HG02981 (cell line): Measurements from ENCODE around the gene MIDN.
"Not testable (repeated sequence)": the region's sequence is repeated elsewhere in the genome, so short reads cannot be mapped to it uniquely, and the experiment has no call there.

Source experiments
- ATAC-seq: cut with Tn5 transposase; IDR thresholded peaks from one replicate; pipeline ENCODE4 v1.9.1; 2021; ENCODE audit warnings: mild to moderate bottlenecking, moderate library complexity; ENCODE audit not compliant: unreplicated experiment

MIDN gene

DNA sequence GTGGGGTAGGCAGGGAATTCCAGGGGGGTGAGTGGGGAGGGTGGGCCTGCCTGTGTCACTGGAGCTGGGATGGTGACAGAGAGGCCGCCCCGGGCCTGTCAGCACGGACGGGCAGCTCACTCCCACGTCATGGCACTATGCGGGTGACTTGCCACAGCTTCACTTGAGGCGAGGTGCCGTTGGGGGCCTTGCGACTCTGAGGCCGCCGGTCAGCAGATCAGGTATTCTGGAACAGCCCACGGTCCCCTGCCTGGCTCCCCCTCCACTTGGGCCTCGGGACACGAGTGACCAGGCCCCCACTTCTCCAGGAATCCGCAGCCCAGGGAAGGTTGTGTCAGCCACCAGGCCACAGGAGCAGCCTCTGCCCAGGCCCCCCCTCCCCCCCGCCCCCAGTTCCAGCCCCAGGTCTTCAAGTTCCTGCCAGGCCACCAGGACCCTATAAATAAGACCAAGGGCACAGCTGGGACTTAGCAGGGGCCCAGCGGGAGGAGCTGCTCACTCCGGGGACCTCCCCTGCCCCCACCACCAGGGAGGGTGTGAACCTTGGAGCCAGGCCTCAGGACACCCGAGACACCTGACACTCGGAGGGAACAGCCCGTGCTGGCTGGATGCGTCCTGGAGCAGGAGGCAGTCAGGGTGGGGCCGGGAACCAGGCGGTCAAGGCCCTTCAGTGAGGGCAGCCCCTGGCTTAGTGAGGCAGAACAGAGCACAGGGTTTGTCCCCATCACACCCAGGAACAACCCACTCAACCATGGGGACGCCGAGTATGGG is 2.7 kb upstream of the MIDN start:
- ATAC-seq = no peak

DNA sequence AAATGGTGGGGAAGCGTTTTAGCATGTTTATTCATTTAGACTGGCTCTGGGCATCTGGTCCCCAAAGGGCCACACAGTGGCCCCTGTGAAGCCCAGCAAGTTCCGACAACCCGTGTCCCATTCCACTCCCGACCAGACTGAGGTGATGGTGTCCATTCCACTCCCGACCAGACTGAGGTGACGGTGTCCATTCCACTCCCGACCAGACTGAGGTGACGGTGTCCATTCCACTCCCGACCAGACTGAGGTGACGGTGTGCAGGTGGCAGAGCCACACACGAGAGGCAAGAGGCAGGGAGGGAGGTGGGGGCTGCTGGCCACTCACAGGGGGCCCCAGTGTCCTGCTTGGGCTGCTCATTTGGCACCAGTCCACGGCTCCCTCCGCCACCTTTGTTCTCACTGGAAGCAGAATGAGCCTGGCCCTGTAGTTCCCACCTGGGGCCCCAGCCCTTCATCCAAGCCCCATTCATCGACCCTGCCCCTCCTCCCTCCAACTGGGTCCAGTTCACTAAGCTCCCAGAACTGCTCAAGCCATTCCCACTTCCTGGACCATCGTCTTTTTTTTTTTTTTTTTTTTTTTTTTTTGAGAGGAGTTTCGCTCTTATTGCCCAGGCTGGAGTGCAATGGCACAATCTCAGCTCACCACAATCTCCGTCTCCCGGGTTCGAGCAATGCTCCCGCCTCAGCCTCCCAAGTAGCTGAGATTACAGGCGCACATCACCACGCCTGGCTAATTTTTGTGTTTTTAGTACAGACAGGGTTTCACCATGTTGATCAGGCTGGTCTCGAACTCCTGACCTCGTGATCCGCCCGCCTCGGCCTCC is 1.9 kb upstream of the MIDN start:
- not testable (repeated sequence) for ATAC-seq

DNA sequence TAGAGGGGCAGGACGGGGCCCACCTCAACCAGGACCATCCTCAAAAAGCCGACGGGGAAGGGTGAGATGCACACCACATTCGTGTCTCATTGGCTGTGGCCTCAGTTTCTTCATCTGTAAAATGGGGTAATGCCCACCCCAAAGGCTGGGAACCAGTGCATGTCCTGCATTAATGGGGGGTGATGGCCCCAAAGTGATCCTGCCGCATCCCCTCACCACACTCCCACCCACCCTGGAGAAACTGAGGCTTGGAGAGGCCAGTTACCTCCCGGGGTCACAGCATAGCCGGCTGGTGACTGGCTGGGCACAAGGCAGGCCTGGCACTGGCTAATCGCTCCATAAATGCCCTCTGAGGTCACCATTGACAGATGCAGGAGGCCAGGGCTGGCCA is 640 bp upstream of the MIDN start:
- no peak for ATAC-seq

DNA sequence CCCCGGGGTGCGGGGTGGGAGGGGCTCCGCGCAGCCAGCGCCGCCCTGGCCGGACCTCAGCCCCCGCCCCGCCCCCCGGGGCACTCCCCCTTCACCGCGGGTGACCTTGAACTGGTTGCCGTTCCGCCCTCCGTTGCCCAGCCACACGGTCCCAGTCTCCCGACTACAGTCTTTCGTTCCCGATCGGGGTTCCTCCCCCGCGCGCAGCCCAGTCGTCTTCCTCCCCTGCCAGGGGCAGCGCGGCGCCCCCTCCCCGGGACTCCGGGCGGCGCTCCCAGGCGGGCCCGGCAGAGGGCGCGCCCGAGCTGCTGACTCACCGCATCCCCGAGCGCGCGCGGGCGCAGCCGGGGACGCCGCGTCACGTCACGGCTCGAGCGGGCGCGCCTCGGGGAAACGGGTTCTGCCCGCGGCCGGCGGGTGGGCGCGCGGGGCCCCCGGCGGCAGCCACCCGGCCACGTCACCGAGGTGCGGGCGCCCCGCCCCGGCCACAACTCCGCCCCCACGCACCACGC is 459 bp downstream of the MIDN start:
- ATAC-seq = peak; percentile 29

DNA sequence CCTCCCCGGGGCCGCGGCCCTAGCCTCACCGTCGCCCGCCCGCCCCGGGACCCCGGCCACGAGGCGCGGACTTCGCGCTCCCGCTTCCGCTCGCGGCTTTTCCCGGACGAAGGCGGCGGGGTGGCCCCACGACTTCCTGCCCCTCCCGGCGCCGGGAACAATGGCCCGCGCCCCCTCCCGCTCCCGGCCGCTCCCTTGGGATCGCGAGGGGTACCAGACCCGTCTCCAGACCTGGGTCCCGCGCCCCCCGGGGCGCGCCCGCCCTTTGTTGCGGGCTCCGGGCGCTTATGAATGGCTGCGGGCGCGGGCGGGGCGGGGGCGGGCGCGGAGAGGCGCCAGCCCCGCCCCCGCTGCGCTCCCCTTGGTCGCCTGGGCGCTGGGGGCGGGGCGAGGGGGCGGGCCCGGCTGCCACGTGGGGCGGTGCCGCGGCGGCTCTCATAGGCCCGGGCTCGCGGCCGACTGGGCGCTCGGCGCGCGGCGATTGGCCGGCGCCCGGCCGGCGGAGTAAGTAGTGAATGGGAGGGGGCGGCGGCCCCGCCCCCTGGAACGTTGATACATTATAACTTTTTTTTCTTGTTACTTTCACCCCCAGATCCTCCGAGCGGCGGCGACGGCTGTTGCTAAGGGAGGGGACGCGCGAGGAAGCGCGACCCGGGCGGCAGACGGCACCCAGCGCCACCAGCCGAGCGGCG is 1.1 kb downstream of the MIDN start:
- peak; percentile 47 for ATAC-seq

DNA sequence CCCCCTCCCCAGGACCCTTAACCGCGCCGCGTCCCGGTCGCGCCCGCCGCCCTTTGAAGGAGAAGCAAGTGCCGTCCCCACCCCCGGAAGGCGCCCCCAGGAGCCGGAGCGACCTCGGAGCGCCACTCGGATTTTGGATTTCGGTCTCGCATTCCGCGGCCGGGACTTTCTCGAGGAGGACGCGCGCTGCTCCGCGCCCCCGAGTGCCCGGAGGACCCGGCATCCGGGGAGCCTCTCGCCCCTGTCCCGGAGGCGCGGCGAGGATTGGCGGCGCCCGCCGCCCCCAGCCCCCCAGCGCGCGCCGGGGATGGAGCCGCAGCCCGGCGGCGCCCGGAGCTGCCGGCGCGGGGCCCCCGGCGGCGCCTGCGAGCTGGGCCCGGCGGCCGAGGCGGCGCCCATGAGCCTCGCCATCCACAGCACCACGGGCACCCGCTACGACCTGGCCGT is 1.6 kb downstream of the MIDN start:
- ATAC-seq = no peak

DNA sequence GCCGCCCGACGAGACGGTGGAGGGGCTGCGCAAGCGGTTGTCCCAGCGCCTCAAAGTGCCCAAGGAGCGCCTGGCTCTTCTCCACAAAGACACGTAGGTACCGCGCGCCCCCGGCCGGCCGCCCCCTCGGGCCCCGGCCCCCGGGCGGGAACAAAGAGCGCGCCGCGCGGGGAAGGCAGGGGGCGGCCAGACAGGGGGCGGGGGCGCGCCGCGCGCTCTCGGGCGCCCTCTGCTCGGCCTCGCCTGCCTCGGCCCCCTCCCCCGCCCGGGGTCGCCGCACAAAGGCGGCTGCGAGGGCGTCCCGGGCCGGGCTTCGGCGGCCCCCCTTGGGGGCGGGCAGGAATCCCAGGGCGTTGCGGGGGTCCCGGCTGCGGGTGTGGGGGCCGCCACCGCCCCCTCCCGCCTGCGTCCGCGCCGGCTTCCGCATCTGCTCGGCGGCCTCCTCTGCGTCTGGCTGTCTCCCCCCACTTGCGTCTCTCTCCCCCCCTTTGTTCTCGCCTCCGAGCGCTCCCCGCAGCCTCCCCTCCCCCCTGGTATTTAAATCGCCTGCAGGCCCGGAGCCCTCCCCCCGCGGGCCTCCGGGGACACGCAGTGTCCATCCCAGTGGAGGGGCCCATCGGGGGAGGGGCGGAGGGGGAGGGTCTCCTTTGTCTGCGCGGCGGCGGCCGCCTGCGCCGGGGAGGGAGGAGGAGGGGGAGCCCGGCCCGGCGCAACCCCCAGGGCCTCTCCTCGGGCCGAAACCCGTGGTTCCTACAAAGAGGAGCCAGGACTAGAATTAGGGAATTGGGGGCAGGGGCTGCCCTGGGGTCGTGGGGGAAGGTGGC is 2.3 kb downstream of the MIDN start:
- ATAC-seq = no peak

DNA sequence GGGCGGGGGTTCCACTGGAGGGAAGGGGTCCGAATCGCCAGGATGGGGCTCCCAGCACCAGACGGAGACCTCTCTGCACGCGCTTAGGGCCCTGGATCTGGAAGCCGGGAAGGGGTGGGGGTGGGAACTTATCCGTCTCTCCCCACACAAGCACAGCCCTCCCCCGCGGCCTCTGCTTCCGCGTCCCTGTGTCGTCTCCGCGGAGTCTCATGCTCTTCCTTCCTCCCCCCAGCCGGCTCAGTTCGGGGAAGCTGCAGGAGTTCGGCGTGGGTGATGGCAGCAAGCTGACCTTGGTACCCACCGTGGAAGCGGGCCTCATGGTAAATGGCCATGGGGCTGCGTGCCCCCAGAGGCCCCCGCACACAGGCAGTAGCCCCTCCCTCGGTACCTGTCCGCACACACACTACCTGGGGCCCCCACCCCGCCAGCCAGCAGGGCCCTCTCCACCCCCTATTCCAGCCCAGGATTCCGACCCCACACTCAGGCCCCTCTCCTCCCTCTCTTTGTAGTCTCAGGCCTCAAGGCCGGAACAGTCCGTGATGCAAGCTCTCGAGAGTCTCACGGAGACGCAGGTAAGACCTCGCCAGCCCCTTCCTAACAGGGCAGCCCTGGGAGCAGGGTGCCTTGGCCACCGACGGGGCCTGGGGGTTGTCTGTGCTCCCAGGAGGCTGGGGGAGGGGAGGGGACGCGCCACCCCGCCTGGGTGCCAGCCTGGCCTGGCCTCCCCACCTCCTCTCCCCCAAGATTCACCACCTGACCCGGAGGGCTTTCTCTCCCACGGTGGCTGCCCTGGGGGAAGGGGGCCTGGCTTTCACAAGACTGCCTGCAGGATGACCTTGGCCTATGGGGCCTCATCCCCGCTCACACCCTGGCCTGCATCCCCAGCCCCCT is 3.2 kb downstream of the MIDN start:
- no peak for ATAC-seq

DNA sequence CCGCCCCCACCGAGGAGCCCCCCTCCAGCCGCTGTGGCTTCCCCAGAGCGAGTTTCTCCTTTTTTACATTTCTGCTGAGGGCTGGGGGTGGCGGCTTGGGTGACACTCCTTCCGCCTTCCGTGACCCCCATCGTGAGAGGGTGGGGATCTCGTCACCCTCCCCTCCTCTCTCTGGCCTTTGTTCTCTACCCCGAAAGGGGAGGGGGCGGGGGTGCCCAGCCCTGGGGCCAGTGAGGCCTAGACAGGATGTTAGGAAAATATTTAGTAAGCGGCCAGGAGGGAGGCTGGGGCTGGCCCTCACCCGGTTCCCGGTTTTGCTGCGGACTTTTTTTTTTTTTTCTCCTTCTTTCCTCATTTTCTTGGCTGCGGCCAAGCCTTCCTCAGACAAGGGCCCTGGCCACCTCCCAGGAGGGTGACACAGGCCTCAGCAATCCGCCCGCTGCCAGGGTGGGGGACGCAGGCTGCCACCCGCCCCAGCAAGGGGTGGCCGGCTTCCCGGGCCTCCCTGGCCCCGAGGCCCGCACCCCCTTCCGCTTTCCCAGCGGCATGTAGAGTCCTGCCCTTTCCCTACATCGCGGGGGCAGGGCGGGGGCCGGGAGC is 3.9 kb downstream of the MIDN start:
- ATAC-seq = no peak

DNA sequence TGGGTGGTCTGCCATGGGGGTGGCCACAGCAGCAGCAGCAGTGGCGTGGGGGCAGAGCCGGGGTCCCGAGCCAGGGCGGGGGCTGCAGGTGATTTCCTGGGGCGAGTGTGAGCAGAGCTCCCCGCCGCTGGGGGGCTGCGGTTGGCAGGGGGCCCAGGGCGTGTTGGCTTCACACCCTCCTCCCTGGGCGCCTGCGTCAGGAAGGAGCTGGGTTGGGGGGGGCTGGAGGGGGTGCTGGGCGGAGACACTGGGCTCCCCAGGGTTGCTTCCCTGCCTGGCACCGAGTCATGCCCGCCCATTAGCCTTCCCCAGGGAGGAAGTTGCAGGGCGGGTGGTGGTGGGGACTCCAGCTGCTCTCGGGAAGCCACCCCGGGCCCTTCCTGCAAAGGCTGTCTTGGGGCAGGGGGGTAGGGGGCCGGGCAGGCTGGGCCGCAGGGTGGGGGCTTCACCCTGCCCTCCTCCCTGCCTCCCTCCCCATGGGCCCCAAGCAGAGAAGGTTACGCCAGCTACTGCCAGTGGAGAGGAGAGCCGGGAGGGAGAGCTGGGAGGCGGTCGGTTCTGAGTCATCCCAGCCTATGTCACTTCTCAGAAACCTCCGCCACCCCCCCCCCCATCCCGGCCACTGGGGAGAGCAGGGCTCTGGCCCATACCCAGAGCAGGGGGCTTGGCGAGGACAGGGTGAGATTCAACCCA is 4.6 kb downstream of the MIDN start:
- no peak for ATAC-seq

DNA sequence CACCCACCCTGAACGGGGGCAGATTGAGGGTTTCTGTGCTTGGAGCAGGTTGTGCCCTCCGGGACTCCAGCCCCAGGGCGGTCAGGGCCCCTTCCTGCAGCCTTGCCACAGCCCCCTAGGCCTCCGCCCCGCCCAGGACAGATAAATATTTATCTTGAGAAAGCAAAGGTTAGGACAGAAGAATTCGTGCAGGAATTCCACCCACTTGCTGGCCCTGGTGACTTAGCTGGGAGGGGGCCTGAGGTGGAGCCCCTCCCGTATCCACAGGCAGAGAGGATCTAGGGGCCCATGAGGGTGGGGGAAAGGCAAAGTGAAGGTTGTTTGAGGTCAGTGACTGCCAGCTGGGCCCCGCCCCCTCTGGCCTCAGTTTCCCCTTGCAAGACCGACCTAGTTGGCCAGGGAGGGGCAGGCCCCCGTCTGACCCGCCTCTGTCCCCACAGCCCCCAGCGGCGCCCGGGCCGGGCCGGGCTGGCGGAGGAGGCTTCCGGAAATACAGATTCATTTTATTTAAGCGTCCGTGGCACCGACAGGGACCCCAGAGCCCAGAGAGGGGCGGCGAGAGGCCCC is 5.2 kb downstream of the MIDN start:
- no peak for ATAC-seq

DNA sequence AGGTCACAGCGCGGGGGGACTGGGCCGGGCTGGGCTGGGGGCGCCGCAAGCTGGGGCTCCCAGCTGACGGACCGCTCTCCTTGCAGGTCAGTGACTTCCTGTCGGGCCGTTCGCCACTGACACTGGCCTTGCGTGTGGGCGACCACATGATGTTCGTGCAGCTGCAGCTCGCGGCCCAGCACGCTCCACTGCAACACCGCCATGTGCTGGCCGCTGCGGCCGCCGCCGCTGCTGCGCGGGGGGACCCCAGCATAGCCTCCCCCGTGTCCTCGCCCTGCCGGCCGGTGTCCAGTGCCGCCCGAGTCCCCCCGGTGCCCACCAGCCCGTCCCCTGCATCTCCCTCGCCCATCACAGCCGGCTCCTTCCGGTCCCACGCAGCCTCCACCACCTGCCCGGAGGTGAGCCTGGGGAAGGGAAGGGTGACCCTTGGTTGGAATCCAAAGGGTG is 5.7 kb downstream of the MIDN start:
- no peak for ATAC-seq

DNA sequence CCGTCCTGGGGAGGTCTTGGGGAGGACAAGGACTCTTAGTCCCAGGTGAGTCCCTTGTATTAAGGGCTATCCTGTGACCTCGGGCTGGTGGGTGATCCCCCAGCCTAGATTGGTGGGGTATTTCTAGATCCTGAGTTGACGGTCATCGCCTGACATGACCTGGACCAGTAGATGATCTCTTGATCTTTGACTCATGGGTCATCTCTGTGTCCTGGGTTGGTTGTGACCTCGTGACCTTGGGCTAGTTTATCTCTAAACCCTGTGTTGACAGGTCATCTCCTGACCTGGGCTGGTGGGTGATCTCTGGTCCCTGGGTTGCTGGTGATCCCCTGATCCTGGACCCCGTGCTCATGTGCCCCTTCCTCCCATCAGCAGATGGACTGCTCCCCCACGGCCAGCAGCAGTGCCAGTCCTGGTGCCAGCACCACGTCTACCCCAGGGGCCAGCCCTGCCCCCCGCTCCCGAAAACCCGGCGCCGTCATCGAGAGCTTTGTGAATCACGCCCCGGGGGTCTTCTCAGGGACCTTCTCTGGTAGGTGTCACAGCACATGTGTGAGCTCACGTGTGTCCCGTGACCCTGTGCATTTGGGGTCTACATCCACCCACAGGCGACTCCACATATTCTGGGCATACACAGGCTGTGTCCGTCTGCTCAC is 6.3 kb downstream of the MIDN start:
- no peak for ATAC-seq

DNA sequence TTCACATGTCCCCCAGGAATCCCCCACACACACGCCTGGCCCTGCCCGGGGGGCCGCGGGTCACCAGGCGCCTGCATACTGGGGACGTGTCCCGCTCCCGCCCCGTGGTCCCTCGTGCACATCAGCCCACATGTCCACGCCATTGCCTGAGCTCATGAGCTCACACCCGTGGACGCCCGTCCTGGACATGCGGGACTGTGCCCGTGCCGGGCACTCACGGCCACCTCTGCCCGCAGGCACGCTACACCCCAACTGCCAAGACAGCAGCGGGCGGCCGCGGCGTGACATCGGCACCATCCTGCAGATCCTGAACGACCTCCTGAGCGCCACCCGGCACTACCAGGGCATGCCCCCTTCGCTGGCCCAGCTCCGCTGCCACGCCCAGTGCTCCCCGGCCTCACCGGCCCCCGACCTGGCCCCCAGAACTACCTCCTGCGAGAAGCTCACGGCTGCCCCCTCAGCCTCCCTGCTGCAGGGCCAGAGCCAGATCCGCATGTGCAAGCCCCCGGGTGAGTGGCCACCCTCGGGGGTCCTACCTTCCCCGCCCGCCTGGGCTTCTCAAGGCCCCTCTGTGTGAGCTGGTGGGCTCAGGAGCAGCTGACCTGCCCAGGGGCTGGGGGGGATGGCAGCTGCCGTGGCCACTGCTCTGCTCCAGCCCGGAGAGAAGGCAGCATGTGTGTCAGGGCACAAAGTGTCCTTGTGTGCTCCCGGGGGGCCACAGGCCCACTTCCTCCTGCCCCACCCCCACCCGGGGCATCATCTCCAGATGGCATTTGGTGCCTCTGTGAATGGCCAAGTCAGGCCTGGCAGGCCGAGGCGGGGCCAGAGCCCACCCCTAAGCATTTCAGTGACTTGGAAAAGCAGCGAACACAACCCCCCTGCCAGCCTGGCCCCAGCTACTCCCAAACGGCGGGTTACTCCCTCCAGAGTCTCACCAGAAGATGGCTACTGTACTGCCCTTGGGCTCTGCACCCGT is 7.1 kb downstream of the MIDN start:
- ATAC-seq = no peak

DNA sequence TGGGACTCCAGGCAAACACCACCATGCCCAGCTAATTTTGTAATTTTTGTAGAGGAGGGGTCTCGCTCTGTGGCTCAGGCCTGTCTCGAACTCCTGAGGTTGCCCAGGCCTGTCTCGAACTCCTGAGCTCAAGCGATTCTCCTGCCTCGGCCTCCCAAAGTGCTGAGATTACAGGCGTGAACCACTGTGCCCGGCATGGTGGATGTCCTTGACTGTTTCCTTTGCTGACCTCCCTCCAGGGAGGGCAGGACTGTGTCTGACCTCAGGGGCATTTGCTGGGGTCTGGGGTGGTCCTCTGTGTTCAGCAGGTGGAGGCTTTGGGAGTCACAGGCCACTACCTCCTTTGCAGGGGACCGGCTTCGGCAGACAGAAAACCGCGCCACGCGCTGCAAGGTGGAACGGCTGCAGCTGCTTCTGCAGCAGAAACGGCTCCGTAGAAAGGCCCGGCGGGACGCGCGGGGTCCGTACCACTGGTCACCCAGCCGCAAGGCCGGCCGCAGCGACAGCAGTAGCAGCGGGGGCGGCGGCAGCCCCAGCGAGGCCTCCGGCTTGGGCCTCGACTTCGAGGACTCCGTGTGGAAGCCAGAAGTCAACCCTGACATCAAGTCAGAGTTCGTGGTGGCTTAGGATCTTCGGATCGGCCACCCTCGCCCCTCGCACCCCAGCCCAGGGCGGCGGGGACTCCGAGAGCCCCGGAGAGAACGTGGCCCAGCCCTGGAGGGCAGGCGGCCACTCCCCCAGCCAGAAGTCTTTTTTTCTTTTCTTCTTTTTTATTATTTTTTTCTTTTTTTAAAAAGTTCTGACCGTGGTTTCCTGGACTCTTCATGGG is 8.5 kb downstream of the MIDN start:
- ATAC-seq = no peak
